Neuron (in vitro differentiated cells): ENCODE results near the gene CFAP70.
"Not testable (repeated sequence)": the region's sequence is repeated elsewhere in the genome, so short reads cannot be mapped to it uniquely, and the experiment has no call there.

Experiments
- H2AFZ ChIP-seq: one replicate; pipeline ENCODE4 v1.6.1; 2013; ENCODE audit warnings: low read depth, mild to moderate bottlenecking, inconsistent platforms, low read length, moderate library complexity
- H3K27me3 ChIP-seq: one replicate; pipeline ENCODE4 v1.6.1; 2013; ENCODE audit warnings: low read length; ENCODE audit not compliant: insufficient read depth
- H3K36me3 ChIP-seq: one replicate; pipeline ENCODE4 v1.6.1; 2013; ENCODE audit warnings: low read length; ENCODE audit not compliant: insufficient read depth
- H3K4me1 ChIP-seq: one replicate; pipeline ENCODE4 v1.6.1; 2013; ENCODE audit warnings: low read length; ENCODE audit not compliant: insufficient read depth
- H3K4me3 ChIP-seq: 2 replicates; pipeline ENCODE4 v1.5.1; 2013; ENCODE audit warnings: mild to moderate bottlenecking, low read length, moderate library complexity
- H3K9me3 ChIP-seq: one replicate; pipeline ENCODE4 v1.6.1; 2013; ENCODE audit warnings: low read length

Gene CFAP70

DNA sequence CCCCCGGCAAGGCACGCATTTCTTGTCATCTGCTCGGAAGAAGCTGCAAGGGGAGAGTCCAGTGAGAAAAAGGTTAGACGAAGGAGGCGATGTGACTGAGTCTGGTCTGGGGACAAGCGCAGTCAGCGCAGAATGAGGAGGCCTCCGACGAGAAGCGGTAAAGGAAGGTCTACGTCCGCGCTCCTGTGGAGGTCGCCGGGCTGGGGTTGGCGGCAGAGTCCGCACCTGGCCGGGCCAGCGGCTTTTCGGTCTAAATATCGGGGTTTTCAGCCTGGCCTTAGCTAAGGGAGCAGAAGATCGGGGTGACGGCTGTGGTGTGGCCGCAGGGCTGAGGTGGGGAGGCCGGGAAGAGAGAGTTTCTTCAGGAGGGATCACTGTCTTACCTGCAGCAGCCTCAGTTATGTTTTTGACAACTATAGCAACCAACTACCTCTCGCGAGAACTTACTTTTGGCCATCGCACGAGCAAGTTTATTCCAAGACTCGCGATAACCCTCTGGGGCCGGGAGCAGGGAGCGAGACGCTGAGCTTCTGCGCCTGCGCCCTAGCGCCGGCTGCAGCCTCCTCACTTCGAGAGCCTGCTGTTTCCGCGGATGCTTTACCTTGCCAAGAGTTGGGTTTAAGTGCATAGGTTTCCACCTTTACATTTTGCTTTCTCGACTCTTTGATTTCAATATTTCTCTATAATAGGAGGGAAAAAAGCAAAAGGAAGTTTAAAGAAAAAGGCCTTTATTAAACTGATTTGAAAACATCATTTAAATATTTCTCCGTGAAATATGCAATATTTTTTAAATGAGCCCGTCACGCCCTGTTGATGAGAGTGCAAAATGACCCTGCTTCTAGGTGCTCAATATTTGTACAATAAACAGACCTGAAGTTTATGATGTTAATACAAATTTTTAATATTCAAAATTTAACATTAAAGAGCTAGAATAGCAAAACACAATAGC, at the start of gene CFAP70:
TSS of gene CFAP70 (minus strand) at position 534 of the 949 bp plus-strand sequence. CDS start 4,068 bp downstream, outside the sequence.
- H3K9me3 ChIP-seq = no peaks in the 10 kb centered on the region
- peak within 1 kb of the TSS; percentile 87 for H2AFZ ChIP-seq
- H3K36me3 ChIP-seq = peaks cover 2% of the 10 kb centered on the region
- peak within 1 kb of the TSS; percentile 84 for H3K4me3 ChIP-seq
- H3K4me1 ChIP-seq = peaks cover 8% of the 10 kb centered on the region
- H3K27me3 ChIP-seq = no peaks in the 10 kb centered on the region

DNA sequence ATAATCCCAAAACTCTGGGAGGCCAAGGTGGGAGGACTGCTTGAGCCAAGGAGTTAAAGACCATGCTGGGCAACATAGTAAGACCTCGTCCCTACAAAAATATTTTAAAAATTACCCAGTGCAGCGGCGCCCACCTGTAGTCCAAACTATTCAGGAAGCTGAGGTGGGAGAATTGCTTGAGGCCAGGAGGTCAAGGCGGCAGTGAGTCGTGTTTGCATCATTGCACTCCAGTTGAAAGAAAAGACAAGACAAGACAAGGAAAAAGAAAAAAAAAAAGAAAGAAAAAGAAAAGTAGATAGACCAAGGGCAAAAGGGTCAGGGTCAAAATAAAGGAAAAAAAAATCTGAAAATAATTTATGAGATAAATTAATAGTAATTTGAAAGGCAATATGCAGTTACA, 49.4 kb upstream of the CFAP70 start:
- Histone ChIP-seq H3K4me3 (no peak overlapping the region), H3K4me1 (peaks cover 4% of the 10 kb centered on the region), H3K9me3 (no peaks in the 10 kb centered on the region), H3K27me3 (no peaks in the 10 kb centered on the region), H3K36me3 (peaks cover 4% of the 10 kb centered on the region), H2AFZ (no peak overlapping the region)

DNA sequence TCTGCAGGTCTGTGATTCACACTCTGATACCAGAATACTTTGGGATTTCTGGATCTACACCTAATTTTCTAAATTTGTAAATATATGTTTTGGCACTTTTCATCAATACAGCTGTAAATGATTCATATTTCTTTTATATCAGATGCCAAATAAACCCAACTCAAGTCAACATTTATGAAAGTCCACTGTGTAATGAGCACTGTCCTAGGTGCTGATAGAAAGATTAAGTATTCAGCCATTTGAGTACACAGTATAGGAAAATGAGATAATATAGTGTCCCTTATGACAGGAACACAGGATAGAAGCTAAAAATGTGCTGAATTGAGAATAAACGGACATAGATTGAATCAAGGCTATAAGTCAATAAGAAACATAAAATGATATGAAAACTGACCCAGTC, 48.8 kb upstream of the CFAP70 start:
- peaks cover 4% of the 10 kb centered on the region for H3K36me3 ChIP-seq
- no peaks in the 10 kb centered on the region for H3K4me1 ChIP-seq
- H3K4me3 ChIP-seq = no peak overlapping the region

DNA sequence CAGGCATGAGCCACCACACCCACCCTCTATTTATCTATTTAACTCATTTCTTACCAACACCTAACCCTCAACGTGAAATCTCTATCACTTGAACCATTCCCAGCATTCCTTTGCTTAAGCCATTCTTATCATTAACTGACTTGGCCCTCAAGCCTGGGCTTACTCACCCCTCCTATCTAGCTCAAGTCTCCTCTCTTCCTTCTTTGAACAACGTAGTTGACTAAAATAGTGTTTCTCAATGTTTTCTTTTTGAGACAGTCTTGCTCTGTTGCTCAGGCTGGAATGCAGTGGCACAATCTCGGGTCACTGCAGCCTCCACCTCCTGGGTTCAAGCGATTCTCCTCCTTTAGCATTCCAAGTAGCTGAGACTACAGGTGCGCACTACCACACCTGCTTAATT, 48.2 kb upstream of the CFAP70 start:
- Histone ChIP-seq H3K4me1 (no peaks in the 10 kb centered on the region), H3K9me3 (no peaks in the 10 kb centered on the region), H3K4me3 (no peak overlapping the region), H2AFZ (no peak overlapping the region), H3K36me3 (peaks cover 4% of the 10 kb centered on the region), H3K27me3 (no peaks in the 10 kb centered on the region)

More for the DNA sequence above, 48.8 kb upstream of the CFAP70 start:
- Histone ChIP-seq H3K9me3 (no peaks in the 10 kb centered on the region), H2AFZ (no peak overlapping the region), H3K27me3 (no peaks in the 10 kb centered on the region)

DNA sequence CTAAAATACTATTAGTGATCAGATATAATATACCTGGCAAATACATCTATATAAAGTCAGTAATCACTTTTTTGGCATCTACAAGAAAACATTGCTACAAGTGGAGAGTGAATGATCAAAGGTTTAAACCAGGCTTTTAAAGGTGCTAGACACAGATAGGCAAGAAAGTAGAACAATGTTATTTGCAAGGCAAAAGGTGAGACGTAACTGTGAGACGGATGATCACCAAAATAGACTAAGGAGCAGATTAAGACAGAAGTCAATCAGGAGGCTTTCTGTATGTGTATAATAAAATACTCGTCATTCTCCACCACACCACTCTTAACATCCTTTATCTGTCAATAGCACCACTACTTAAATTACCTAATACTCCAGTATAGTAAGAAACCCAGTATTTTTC, 46.9 kb upstream of the CFAP70 start:
- Histone ChIP-seq H2AFZ (no peak overlapping the region), H3K36me3 (peaks cover 4% of the 10 kb centered on the region), H3K9me3 (no peaks in the 10 kb centered on the region), H3K4me1 (no peaks in the 10 kb centered on the region), H3K4me3 (no peak overlapping the region), H3K27me3 (no peaks in the 10 kb centered on the region)

DNA sequence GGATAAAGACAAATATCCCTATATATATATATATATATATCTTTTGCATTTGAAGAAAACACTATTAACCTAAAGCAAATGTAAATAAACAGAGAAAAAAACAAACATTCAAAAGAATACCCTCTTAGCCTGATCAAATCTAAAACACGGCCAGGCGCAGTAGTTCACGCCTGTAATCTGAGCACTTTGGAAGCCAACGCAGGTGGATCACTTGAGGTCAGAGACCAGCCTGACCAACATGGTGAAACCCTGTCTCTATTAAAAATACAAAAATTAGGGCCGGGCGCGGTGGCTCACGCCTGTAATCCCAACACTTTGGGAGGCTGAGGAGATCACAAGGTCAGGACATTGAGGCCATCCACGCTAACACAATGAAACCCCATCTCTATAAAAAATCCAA, 46.0 kb upstream of the CFAP70 start:
- H3K27me3 ChIP-seq = no peaks in the 10 kb centered on the region
- H3K4me3 ChIP-seq = no peak overlapping the region
- no peak overlapping the region for H2AFZ ChIP-seq
- no peaks in the 10 kb centered on the region for H3K9me3 ChIP-seq
- no peaks in the 10 kb centered on the region for H3K4me1 ChIP-seq
- H3K36me3 ChIP-seq = peaks cover 7% of the 10 kb centered on the region

DNA sequence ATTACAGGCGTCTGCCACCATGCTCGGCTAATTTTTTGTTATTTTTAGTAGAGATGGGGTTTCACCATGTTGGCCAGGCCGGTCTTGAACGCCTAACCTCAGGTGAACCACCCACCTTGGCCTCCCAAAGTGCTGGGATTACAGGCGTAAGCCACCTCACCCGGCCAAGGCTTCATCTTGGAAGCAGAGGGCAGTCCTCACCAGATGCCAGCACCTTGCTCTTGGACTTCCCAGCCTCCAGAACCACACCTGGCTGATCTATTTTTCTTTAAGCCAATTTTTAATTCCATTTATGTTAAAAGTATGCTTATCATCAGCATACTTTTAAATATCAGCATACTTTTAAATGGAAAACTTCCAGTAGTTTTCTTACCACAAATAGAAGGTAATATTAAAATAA, 43.0 kb upstream of the CFAP70 start:
- Histone ChIP-seq H2AFZ (no peak overlapping the region), H3K27me3 (no peaks in the 10 kb centered on the region), H3K9me3 (no peaks in the 10 kb centered on the region), H3K36me3 (peaks cover 9% of the 10 kb centered on the region), H3K4me1 (no peaks in the 10 kb centered on the region), H3K4me3 (no peak overlapping the region)

DNA sequence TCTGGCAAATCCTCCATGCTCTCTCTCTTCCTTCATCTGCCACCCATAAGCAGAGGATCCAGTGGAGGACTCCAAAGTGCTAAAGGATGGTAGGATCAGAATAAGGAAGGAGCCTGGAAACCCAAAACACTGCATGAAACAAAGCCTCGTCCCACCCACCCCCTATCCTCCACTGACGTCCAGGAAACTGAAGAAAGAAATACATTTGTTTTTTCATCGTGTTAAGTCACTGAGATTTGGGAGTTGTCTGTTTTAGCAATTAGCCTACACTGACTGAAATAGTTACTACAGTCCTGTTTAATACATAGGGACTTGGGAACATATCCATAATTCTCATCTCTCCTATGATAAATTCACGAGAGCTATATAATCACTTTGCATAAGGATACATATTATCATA, 40.4 kb upstream of the CFAP70 start:
- Histone ChIP-seq H3K4me1 (no peaks in the 10 kb centered on the region), H2AFZ (no peak overlapping the region), H3K27me3 (no peaks in the 10 kb centered on the region), H3K36me3 (peaks cover 23% of the 10 kb centered on the region), H3K9me3 (peaks cover 4% of the 10 kb centered on the region), H3K4me3 (no peak overlapping the region)

DNA sequence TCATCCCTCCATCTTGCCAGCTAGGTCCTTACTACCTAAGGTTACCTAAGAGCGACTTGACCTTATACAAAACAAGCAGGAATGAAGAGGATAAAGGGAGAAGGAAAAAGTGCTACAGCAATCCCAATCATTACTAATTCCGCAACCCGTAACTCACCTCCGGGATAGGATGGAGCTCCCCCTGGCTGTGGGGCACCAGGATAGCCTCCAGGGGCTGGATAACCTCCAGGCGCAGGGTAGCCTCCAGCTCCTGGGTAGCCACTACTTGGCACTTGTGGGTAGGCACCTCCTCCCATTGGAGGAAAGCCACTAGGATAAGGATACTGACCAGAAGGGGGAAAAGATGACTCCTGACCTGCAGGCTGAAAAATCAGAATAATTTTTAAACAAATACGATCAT, 39.4 kb upstream of the CFAP70 start:
- Histone ChIP-seq H3K27me3 (no peaks in the 10 kb centered on the region), H3K9me3 (peaks cover 4% of the 10 kb centered on the region), H3K4me3 (no peak overlapping the region), H2AFZ (no peak overlapping the region), H3K36me3 (peaks cover 23% of the 10 kb centered on the region), H3K4me1 (no peaks in the 10 kb centered on the region)

DNA sequence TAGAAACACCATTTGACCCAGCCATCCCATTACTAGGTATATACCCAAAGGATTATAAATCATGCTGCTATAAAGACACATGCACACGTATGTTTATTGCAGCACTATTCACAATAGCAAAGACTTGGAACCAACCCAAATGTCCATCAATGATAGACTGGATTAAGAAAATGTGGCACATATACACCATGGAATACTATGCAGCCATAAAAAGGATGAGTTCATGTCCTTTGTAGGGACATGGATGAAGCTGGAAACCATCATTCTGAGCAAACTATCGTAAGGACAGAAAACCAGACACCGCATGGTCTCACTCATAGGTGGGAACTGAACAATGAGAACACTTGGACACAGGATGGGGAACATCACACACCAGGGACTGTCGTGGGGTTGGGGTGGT, 35.7 kb upstream of the CFAP70 start:
- not testable (repeated sequence) for H3K4me3 ChIP-seq, H2AFZ ChIP-seq, H3K9me3 ChIP-seq, H3K27me3 ChIP-seq, H3K4me1 ChIP-seq
- peaks cover 32% of the 10 kb centered on the region for H3K36me3 ChIP-seq

DNA sequence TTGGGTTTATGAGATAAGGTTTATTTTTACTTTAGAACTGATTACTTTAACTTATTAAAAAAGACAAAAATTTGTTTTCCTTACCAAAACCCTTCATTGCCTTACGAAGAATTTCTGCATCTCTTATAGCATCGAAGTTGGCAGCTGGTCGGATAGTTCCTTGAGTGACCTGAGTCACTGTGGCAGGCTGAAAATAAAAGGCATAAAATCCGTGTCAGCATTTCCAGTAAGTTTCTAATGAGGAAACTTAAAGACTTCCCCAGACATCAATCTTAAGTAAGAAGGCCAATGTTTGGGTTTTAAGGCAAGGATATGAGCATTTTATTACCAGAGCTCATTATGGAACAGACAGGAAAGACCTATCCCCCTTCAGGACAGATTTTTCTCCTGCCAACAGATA, 29.6 kb upstream of the CFAP70 start:
- H3K36me3 ChIP-seq = peaks cover 52% of the 10 kb centered on the region
- no peak overlapping the region for H3K4me3 ChIP-seq
- H3K4me1 ChIP-seq = no peaks in the 10 kb centered on the region
- H3K9me3 ChIP-seq = no peaks in the 10 kb centered on the region
- no peak overlapping the region for H2AFZ ChIP-seq
- no peaks in the 10 kb centered on the region for H3K27me3 ChIP-seq

DNA sequence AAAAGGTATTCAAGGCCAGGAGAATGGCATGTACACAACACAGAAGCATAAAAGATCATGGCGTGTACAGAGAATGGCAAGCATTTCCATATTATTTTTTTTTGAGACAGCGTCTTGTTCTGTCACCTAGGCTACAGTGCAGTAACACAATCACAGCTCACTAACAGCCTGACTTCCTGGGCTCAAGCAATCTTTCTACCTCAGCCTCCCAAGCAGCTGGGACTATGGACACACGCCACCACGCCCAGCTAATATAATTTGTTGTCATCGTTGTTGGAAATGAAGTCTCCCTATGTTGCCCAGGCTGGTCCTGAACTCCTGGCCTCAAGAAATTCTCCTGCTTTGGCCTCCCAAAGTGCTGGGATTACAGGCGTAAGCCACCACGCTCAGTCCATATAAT, 27.9 kb upstream of the CFAP70 start:
- no peaks in the 10 kb centered on the region for H3K4me1 ChIP-seq
- H2AFZ ChIP-seq = no peak overlapping the region
- H3K27me3 ChIP-seq = no peaks in the 10 kb centered on the region
- no peaks in the 10 kb centered on the region for H3K9me3 ChIP-seq
- peaks cover 64% of the 10 kb centered on the region for H3K36me3 ChIP-seq
- no peak overlapping the region for H3K4me3 ChIP-seq

DNA sequence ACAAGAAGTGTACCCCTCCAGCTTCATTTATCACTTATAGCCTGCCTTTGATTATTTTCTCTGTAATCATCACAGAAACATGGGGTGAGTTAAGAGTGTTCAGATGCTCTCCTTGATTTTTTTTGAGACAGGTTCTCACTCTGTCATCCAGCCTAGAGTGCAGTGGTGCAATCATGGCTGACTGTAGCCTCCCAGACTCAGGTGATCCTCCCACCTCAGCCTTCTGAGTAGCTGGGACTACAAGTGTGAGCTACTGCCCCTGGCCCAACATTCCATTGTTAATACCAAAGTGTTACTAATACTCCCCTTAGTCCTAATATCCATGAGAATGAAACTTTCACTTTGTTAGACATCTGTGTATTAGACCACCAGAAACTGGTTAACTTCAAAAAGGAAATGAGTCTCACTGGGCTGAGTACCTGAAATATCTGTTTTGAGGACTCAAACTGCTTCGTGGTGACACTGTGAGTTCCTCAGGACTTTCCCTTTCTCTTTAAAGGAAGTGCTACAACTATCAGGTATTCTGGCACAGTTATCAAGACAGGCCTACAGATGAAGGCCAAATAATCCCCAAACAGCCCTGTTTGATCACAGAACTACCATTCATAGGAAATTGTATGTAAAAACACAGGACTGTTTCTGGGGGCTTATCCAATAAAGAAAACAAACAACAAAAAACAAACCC, 20.5 kb upstream of the CFAP70 start:
- Histone ChIP-seq H3K4me3 (no peak overlapping the region), H3K9me3 (no peaks in the 10 kb centered on the region), H3K36me3 (peaks cover 63% of the 10 kb centered on the region), H3K27me3 (no peaks in the 10 kb centered on the region), H3K4me1 (no peaks in the 10 kb centered on the region), H2AFZ (no peak overlapping the region)
